CD4-positive, alpha-beta T cell treated with Interleukin-15 for 4 hours (primary cell): ENCODE results near the gene LGMN.
"Not testable (repeated sequence)": the region's sequence is repeated elsewhere in the genome, so short reads cannot be mapped to it uniquely, and the experiment has no call there.

Source experiments
- DNase-seq: peaks from one replicate; pipeline ENCODE4 v3.0.0-alpha.2; 2020; ENCODE audit warnings: low spot score

The LGMN gene

GRCh38 chr14:92694807-92695206 is 53.6 kb downstream of the LGMN start:
- DNase-seq, result no peak

DNA sequence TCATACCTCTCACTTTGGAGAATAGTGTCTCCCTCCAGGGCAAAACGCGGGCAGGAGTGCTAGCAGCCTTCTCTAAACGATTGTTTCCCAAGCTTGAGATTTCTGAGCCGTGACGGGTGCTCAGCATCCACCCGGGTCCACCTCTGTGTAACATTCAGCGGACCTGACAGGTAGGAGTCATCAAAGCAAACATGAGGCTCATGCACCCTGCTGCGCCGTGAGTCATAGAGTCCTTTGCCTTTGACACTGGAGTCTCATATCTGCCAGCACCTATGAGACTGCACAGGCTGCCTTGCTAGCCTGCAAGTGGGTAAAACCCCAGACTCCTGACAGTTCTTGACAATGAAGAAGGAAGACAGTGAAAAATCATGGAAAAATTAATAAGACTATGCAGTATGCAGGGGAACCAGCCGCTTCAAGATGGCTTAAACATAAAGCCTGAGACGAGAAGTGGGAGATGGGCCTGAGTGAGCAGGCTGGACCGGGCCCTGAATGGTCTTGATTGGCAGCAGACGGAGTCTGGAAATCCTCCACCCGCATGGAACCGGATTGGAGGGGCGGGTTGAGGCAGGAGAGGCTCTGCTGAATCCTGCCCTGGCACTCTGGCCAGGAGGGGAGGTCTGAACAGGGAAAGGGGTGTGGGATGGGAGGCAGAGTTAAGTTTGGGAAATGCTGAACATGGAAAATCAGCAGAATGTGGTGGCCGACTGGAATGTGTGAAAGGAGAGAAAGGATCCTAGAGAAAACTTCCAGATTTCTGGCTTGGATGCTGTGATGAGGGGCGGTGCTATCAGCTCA is 54.2 kb downstream of the LGMN start:
- DNase-seq, result no peak

GRCh38 chr14:92692822-92693226 is 55.6 kb downstream of the LGMN start:
- no peak for DNase-seq

DNA sequence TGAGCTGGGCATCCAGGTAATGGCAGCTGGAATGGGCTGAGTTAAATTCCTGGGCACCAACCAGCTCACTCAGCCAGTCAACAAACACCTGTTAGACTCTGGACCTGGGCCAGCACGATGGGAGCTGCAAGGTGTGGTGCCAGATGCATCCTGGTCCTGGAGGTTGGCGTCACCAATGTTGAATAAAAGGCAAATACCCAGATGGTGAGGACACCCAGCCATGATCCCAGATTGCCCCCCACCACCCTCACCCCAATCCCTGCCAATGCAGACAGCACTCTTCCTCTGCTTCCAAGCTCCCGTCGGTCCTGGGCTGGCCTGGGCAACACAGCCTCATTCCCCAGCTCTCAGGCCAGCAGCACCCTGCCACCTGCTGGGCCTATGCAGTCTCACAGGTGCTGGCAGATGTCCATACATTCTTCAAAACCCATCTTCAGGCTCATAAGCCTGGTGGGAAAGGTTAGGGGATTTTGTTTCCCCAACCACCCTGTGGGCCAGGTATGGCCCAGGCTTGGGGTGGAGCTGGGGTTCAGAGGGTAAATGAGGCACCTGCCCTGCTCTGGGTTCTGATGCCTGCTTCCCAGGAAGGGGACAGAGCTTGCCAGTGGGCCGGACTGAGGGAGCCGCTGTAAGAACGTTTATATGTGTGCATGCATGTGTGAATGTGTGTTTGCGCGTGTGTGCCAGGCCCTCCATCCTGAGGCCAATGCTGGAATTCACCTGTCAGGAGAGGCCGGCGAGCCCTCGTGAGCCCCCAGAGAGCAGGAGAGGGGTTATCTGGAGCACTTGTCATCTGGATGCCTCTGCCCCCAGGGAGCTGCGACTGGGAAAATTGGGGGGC is 58.0 kb downstream of the LGMN start:
- no peak for DNase-seq

- no peak for DNase-seq
These were observed 59.7 kb downstream of the LGMN start for GRCh38 chr14:92688434-92689375.

DNA sequence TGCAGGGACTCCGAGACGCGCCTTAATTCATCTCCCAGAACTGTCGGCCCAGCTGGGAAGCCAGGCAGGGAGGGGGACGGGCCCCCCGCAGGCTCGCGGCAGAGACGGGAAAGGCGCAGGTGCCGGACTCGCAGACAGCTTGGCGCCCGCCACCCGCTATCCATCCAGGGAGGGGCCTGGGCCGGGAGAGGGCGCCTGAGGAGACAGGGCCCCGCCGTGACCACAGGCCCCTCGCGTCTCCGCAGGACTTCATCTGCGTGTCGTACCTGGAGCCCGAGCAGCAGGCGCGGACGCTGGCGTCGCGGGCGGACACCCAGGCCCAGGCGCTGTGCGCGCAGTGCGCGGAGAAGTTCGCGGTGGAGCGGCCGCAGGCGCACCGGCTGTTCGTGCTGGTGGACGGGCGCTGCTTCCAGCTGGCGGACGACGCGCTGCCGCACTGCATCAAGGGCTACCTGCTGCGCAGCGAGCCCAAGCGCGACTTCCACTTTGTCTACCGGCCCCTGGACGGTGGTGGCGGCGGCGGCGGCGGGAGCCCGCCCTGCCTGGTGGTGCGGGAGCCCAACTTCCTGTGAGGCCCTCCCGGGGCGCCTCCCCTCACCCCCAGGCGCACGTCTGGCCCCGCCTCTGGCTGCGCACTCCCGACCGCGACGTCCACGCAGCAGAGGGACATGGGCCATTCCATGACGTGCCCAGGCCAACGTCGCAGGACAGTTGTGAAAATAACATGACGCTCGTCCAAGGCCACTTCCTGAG is 60.6 kb downstream of the LGMN start:
- DNase-seq, result no peak

DNA sequence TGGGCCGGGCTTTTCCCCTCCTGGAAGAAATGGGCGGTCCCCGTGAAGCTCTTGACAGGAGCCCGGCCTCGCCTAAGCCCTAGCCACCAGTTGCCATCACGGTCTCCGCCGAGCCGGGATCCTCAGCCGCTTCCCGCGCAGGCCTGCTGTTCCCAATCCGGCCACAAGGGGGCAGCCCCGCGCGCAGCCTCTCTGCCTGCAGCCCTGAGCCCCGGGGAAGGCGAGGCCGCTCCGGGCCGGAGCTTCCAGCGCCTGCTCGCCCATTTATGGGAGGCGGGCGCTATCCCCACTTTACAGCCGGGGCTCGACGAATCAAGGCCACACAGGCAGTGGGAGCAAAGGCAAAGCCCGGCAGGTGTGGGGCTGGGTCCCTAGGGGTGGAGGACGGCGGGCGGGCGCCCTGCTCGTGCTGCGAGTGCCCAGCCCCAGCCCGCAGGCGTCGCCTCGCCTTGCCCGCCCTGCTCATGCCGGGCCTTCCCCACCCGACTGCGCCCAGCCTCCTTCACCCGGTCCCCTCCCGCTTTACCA is 61.5 kb downstream of the LGMN start:
- DNase-seq, result peak; percentile 67

- no peak for DNase-seq
These were observed 62.0 kb downstream of the LGMN start for GRCh38 chr14:92686411-92686899.

GRCh38 chr14:92685784-92686355 is 62.6 kb downstream of the LGMN start:
- no peak for DNase-seq

- no peak for DNase-seq
These were observed 63.4 kb downstream of the LGMN start for GRCh38 chr14:92684801-92685560.

- no peak for DNase-seq
These were observed 65.4 kb downstream of the LGMN start for GRCh38 chr14:92683041-92683440.

GRCh38 chr14:92680781-92681650 is 67.4 kb downstream of the LGMN start:
- peak; percentile 80 for DNase-seq

DNA sequence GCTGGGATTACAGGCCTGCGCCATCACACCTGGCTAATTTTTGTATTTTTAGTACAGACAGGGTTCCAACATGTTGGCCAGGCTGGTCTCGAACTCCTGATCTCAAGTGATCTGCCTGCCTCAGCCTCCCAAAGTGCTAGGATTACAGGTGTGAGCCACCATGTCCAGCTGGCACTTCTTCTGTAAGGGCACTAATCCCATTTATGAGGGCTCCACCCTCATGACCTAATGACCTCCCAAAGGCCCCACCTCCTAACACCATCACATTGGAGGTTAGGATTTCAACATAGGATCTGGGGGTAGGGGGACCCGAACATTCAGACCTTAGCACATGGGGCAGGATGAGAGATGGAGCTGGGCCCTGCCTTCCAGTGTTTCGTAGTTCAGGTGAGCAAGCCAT is 68.1 kb downstream of the LGMN start:
- DNase-seq, result not testable (repeated sequence)

DNA sequence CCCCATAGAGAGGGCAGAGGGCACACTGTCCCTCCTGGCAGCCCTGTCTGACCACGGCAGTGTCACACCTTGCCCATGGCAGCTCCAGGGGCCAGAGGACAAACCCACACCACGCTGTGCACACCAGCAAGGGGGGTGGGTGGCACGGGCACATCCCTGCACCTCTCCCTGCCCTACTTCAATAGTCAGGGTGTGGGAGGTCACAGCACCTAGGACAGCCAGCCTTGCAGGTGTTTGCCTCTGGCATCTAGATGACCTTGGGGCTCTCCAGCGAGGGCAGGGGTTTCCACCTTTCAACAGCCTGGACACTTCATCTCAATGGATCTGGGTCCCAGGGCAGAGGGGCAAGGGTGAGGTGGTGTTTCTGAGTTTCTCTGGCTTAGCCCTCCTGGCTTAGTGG is 69.2 kb downstream of the LGMN start:
- no peak for DNase-seq

- DNase-seq, result no peak
These were observed 69.7 kb downstream of the LGMN start for GRCh38 chr14:92678766-92679165.

DNA sequence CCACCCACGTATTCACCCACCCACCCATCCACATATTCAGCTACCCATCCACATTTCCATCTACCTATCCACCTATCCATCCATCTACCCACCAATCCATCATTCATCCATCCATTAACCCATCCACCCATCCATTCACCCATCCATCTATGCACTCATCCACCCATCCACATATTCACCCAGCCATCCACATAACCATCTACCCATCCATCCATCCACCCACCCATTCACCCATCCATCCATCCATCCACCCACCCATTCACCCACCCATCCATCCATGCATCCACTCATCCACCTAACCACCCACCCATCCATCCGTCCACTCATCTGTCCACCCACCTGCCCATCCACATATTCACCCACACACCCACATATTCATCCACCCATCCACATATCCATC is 70.5 kb downstream of the LGMN start:
- DNase-seq, result no peak

- no peak for DNase-seq
These were observed 71.2 kb downstream of the LGMN start for GRCh38 chr14:92677087-92677668.

DNA sequence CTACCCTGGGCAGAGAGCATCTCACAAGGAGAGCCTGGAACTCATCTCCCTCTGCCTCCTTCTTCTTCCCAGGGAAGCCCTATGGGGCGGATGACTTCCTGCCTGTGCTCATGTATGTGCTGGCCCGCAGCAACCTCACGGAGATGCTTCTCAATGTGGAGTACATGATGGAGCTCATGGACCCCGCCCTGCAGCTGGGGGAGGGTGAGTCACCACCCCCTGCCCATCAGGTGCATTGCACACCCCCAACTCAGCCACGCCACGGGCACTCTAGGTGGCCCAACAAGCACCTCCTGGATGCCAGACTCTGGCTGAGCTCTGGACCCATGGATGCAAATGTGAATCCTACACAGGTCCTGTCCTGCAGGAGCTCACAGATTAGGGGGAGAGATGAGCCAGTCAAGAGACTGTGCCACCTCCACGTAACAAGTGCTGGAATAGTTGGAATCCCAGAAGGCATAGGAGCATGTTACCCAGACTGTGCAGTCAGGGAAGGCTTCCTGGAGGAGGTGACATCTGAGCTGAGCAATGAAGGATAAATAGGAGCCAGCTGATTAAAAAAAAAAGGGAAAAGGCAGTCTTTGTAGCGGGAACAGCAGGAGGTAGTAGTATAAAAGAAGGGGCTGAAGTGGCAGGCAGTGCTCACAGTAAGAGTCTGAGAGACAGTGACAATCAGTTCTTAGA is 71.9 kb downstream of the LGMN start:
- DNase-seq, result no peak
